ENCODE measurements around the gene MPG. TPM values are rescaled to one million over a fixed set of nuclear protein-coding genes. Genes with fewer than 3 reads are reported as not detected.

The MPG gene
- polyA plus RNA-seq, 1 of the 3 experiments (the other 2 are of a cell fraction): 98.3 TPM

DNA sequence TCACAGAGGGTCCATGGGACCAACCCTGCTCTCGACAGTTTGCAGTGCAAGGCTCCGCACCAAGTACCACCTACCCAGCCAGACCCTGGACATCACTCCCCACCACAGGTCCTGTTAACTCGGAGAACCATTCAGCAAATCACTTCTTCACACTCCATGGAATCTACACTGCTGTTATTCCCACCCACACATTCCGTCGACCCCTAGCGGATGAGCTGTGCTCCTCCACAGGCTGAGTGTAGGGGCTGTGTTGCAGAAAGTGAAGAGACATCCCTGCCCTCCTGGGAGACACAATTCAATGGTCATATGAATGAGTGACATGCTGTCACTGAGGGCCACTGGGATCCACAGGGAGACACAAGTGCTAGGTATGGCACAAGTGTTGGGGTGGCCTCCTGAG lies 27.5 kb downstream of the MPG start:
- no peak for TF ChIP-seq EZH2phosphoT487 (IDR thresholded peaks at IDR 0.05; ENCODE audit: borderline replicate concordance, low read depth)
- no peak for TF ChIP-seq FOSL2 (IDR thresholded peaks at IDR 0.05; ENCODE audit: borderline replicate concordance, low read depth)
- no peak for TF ChIP-seq MAX (IDR thresholded peaks at IDR 0.05; ENCODE audit: low read depth)
- no peak for TF ChIP-seq SMC3 (IDR thresholded peaks at IDR 0.05; ENCODE audit: low read depth, low read length)
- TF ChIP-seq YY1 (IDR thresholded peaks at IDR 0.05; ENCODE audit: low read depth): no peak
- no peak for TF ChIP-seq MEF2A (IDR thresholded peaks at IDR 0.05; ENCODE audit: borderline replicate concordance, low read depth)
- no peak overlapping the region for H3K9ac ChIP-seq
- H4K20me1 ChIP-seq (ENCODE audit: insufficient read depth): no peaks in the 10 kb centered on the region
- no peak overlapping the region for H2AFZ ChIP-seq (ENCODE audit: low read depth)
- no peaks in the 10 kb centered on the region; a peak in 1 of 4 replicates for H3K4me1 ChIP-seq (ENCODE audit: control insufficient read depth in 1 of 2, insufficient read depth in 2 of 2, low read depth in 1 of 2, low read length in 1 of 2)
- no peaks in the 10 kb centered on the region for H3K27me3 ChIP-seq (ENCODE audit: insufficient read depth)
- CTCF ChIA-PET: interaction anchor here (1.6 to 27.8 kb wide), 9 partner anchors 8 to 257 kb away, joined by 5 to 793 read pairs (median 55); partner anchors contain the start of genes HBQ1 and RHBDF1
- peaks cover 10 to 14% of the 10 kb centered on the region in 2 experiments for H3K36me3 ChIP-seq (replicated peaks in 1 of 2; ENCODE audit: control insufficient read depth in 1 of 2, insufficient read depth in 2 of 2, low read length in 1 of 2)
- 94% methylated on average over 6 of the region's 6 CpGs for WGBS (ENCODE audit: low lambda C conversion rate)
- POLR2A ChIA-PET: no interaction called here
- no peak overlapping the region for H3K27ac ChIP-seq (ENCODE audit: low read depth in 2 of 2, low read length in 1 of 2)
- no peak overlapping the region for H3K4me3 ChIP-seq (ENCODE audit: low read depth in 2 of 2, low read length in 1 of 2)
- no peak overlapping the region for H3K4me2 ChIP-seq
- H3F3A ChIP-seq (replicated peaks; ENCODE audit: insufficient read depth): no peaks in the 10 kb centered on the region
- H3K79me2 ChIP-seq (ENCODE audit: insufficient read depth): no peaks in the 10 kb centered on the region
- no peaks in the 10 kb centered on the region for H3K9me3 ChIP-seq
- DNase-seq: no peak
- no peaks in the 10 kb centered on the region for H3K9me2 ChIP-seq

GRCh38 chr16:106623-107324 lies 28.7 kb downstream of the MPG start:
- TF ChIP-seq, protein P1, sequence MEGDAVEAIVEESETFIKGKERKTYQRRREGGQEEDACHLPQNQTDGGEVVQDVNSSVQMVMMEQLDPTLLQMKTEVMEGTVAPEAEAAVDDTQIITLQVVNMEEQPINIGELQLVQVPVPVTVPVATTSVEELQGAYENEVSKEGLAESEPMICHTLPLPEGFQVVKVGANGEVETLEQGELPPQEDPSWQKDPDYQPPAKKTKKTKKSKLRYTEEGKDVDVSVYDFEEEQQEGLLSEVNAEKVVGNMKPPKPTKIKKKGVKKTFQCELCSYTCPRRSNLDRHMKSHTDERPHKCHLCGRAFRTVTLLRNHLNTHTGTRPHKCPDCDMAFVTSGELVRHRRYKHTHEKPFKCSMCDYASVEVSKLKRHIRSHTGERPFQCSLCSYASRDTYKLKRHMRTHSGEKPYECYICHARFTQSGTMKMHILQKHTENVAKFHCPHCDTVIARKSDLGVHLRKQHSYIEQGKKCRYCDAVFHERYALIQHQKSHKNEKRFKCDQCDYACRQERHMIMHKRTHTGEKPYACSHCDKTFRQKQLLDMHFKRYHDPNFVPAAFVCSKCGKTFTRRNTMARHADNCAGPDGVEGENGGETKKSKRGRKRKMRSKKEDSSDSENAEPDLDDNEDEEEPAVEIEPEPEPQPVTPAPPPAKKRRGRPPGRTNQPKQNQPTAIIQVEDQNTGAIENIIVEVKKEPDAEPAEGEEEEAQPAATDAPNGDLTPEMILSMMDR (IDR thresholded peaks at IDR 0.05): peak; percentile 84
- TF ChIP-seq SMC3 (IDR thresholded peaks at IDR 0.05; ENCODE audit: low read depth, low read length) (peak; percentile 81), RAD21 (IDR thresholded peaks at IDR 0.05; ENCODE audit: low read length) (peak; percentile 83), YY1 (IDR thresholded peaks at IDR 0.05; ENCODE audit: low read depth) (no peak)
- H3K9me3 ChIP-seq: no peaks in the 10 kb centered on the region
- no peak overlapping the region for H3K27ac ChIP-seq (ENCODE audit: low read depth in 2 of 2, low read length in 1 of 2)
- H3K4me1 ChIP-seq (ENCODE audit: control insufficient read depth in 1 of 2, insufficient read depth in 2 of 2, low read depth in 1 of 2, low read length in 1 of 2): no peaks in the 10 kb centered on the region; a peak in 1 of 4 replicates
- no peak overlapping the region; a peak in 1 of 4 replicates for H3K4me3 ChIP-seq (ENCODE audit: low read depth in 2 of 2, low read length in 1 of 2)
- H2AFZ ChIP-seq (ENCODE audit: low read depth): no peak overlapping the region
- no peaks in the 10 kb centered on the region for H4K20me1 ChIP-seq (ENCODE audit: insufficient read depth)
- ChIA-PET POLR2A (interaction anchor here (0.6 to 1.1 kb wide), 2 partner anchors 73 to 162 kb away, joined by 3 read pairs; partner anchors contain the start of gene HBQ1), CTCF (interaction anchor here (0.6 to 27.8 kb wide), 51 partner anchors 9 to 264 kb away, joined by 3 to 793 read pairs (median 5); partner anchors contain the start of genes AXIN1, FAM234A, HBM and HBQ1)
- H3K27me3 ChIP-seq (ENCODE audit: insufficient read depth): no peaks in the 10 kb centered on the region
- H3K4me2 ChIP-seq: no peak overlapping the region
- WGBS (ENCODE audit: low lambda C conversion rate): 33% methylated on average over 6 of the region's 6 CpGs
- peaks cover 12 to 24% of the 10 kb centered on the region in 2 experiments for H3K36me3 ChIP-seq (replicated peaks in 1 of 2; ENCODE audit: control insufficient read depth in 1 of 2, insufficient read depth in 2 of 2, low read length in 1 of 2)
- no peaks in the 10 kb centered on the region for H3F3A ChIP-seq (replicated peaks; ENCODE audit: insufficient read depth)
- H3K79me2 ChIP-seq (ENCODE audit: insufficient read depth): no peaks in the 10 kb centered on the region
- no peaks in the 10 kb centered on the region for H3K9me2 ChIP-seq
- H3K9ac ChIP-seq: no peak overlapping the region
- peak; percentile 79 for DNase-seq
